DND-41 (cell line): Measurements from ENCODE around the gene CAPN5.

Experiments
- CTCF ChIP-seq: IDR thresholded peaks from 2 replicates; pipeline ENCODE4 v1.5.1; 2012; ENCODE audit warnings: borderline replicate concordance, low read length, moderate library complexity, mild to moderate bottlenecking; ENCODE audit not compliant: poor library complexity, severe bottlenecking; ENCODE audit errors: extremely low read depth
- EZH2 ChIP-seq: IDR thresholded peaks from 3 replicates; pipeline ENCODE4 v1.6.1; 2012; ENCODE audit warnings: borderline replicate concordance, low read depth, mild to moderate bottlenecking, moderate library complexity, low read length, inconsistent platforms; ENCODE audit not compliant: severe bottlenecking

- TF ChIP-seq EZH2: no peak
- no peak for TF ChIP-seq CTCF
These were observed 1.9 kb downstream of the CAPN5 start for GRCh38 chr11:77068457-77069335.
